ENCODE results near the gene GLDC.

Gene GLDC

DNA sequence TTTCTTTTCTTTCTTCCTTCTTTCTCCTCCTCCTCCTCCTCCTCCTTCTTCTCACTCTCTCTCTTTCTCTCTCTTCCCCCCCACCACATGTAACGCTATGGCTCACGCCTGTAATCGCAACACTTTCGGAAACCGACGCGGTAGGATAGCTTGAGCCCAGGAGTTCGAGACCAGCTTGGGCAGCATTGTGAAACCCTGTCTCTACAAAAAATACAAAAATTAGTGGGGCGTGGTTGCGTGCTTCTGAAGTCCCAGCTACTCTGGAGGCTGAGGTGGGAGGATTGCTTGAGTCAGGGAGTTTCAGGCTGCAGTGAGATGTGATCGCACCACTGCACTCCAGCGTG is 736 bp upstream of the GLDC start:
- peak; percentile 82 for DNase-seq (ENCODE audit: low read depth)

DNA sequence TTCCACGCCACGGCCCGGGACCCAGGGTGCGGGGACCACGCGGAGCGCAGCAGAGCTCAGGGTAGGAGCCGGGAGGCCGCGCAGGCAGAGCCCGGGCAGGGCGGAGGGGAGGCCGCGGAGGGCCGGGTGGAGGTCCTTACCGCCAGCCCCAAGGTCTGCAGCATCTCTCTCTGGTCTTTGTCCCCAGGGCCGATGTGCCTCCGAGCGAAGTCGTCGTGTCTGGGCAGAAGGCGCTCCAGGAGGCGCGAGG is 499 bp downstream of the GLDC start:
- peak overlapping the region; percentile 99 for H3K4me3 ChIP-seq (ENCODE audit: low read depth, low read length)
- peak; percentile 34 for DNase-seq (ENCODE audit: low read depth)

More for the DNA sequence above, 736 bp upstream of the GLDC start:
- TF ChIP-seq, protein P1, sequence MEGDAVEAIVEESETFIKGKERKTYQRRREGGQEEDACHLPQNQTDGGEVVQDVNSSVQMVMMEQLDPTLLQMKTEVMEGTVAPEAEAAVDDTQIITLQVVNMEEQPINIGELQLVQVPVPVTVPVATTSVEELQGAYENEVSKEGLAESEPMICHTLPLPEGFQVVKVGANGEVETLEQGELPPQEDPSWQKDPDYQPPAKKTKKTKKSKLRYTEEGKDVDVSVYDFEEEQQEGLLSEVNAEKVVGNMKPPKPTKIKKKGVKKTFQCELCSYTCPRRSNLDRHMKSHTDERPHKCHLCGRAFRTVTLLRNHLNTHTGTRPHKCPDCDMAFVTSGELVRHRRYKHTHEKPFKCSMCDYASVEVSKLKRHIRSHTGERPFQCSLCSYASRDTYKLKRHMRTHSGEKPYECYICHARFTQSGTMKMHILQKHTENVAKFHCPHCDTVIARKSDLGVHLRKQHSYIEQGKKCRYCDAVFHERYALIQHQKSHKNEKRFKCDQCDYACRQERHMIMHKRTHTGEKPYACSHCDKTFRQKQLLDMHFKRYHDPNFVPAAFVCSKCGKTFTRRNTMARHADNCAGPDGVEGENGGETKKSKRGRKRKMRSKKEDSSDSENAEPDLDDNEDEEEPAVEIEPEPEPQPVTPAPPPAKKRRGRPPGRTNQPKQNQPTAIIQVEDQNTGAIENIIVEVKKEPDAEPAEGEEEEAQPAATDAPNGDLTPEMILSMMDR (IDR thresholded peaks at IDR 0.05; ENCODE audit: insufficient read depth, low read depth, low read length, missing control alignments), result no peak
- H3K4me3 ChIP-seq (ENCODE audit: low read depth, low read length), result peak overlapping the region; percentile 99

DNA sequence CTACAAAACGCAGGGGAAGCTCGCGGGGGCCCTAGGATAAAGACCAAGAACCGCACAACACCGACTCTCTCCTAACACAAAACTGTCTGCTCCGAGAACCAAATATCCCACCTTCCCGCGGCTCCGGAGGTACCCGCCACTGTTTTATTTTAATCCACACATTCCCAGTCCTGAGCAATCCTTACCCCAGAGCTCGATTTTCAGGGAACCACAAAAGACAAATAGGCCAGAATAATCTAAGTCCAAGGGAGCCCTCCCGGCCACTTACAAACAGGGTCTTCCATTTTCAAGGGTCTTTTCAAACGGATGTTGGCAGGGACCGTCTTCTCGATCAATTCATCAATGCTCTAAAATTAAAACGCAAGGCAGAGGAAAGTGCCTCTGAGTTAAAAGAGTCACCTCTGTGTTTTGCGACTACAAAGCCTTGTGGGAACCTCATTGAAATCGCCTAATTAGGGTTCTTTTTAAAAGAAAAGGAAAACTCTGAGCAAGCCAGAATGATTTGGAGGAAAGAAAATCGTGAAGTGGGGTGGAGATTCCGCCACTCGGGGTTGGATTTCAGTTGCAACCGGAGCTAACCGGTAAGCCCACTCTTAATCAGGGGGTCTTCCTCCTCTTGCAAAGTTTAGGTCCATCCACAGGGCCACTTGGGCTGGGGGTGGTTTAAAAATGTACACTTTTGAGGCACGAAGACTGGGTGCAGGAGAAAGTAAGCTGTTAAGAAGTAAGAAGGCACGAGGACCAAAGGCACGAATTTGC is 1.0 kb downstream of the GLDC start:
- H3K4me3 ChIP-seq (ENCODE audit: low read depth, low read length), result peak overlapping the region; percentile 99
- TF ChIP-seq, protein P1 (IDR thresholded peaks at IDR 0.05; ENCODE audit: insufficient read depth, low read depth, low read length, missing control alignments), result no peak
- DNase-seq (ENCODE audit: low read depth), result no peak

DNA sequence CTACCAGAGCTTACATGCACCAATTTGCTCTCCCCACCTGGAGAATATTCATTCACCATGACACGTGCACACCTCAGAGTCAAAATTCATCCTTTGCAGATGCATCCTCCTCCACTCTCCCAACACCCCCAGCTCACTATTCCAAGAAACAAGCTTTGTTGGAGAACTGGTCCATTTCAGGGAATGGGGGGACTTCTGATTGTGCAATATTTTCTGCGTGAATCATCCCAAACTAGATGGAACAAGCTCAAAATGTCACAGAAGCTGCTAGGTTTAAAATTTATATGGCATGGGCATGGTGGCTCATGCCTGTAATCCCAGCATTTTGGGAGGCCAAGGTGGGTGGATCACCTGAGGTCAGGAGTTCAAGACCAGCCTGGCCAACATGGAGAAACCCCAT is 3.6 kb downstream of the GLDC start:
- TF ChIP-seq, protein P1 (IDR thresholded peaks at IDR 0.05; ENCODE audit: insufficient read depth, low read depth, low read length, missing control alignments), result no peak
- H3K4me3 ChIP-seq (ENCODE audit: low read depth, low read length), result no peak overlapping the region
- DNase-seq (ENCODE audit: low read depth), result no peak

DNA sequence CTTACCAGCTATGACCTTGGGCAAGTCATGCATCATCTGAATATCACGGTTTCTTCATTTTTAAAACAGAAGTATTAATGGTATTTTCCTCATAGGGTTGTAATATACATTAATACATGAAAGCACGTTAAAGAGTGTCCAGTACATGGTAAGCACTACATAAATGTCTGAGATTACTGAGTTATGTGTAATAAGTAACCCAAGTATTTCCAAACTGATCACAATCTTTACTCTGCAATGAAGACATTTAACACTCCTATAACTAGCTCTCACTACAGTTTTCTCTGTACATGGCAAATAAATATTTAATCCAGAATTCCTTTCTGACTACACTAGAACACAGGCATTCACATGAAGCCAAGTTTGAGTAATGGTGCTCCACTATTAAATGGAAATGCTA is 4.0 kb downstream of the GLDC start:
- DNase-seq (ENCODE audit: low read depth), result no peak
- H3K4me3 ChIP-seq (ENCODE audit: low read depth, low read length), result no peak overlapping the region
- TF ChIP-seq, protein P1 (IDR thresholded peaks at IDR 0.05; ENCODE audit: insufficient read depth, low read depth, low read length, missing control alignments), result no peak

DNA sequence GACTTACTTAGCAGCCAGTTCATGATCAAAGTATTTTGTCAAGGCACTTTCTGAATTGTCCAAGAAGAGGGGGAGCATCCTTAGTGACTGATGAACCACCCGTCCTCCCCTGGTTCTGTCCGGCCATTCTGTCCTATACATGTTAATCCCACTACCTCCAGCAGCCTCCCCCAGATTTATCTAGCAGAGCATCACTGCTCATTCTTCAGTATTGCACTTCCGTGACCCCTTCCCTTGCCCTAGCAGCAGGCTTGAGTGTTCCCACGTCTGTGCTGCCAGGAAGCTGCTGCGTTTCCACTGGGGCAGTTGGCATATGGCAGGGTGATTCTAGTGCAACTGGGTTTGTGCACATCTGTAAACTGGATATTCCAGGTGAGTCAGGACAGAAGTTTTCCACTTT is 4.5 kb downstream of the GLDC start:
- no peak overlapping the region for H3K4me3 ChIP-seq (ENCODE audit: low read depth, low read length)
- TF ChIP-seq, protein P1 (IDR thresholded peaks at IDR 0.05; ENCODE audit: insufficient read depth, low read depth, low read length, missing control alignments), result no peak
- DNase-seq (ENCODE audit: low read depth), result no peak

DNA sequence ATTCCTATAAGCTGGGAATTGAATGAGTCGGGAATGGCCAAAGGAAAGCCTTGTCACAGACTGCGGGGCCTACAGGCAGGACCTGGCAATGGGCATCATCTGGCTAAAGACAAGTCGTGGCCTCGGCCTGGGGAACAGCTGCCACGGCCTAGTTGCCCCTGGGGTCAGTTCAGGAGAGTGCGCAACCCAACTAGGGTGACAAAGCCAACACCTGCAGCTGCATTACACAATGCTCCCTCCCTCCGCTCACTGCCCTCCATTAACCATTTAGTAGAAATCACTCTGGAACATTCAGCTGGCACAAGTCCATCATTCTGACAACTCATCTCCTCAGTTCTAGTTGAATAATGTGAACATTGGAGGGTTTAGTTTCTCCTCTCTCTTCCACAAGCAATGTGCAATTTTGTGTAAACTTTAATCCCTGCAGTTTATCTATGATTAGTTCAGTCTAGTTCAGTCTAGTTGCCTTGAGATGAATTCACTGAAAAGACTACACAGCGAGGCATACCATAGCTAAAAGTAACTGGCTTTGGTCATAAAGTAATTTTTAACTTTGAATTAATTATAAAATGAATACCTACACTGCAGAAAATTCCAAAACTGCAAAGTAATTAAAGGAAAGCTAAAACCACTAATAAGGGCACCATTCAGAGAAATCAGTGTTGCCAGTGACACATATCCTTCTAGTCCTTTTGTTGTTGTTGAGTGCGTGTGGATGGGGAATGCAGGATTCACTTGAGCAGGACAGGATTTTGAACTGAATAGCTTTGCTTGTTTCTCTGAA is 5.1 kb downstream of the GLDC start:
- TF ChIP-seq, protein P1 (IDR thresholded peaks at IDR 0.05; ENCODE audit: insufficient read depth, low read depth, low read length, missing control alignments), result no peak
- H3K4me3 ChIP-seq (ENCODE audit: low read depth, low read length), result no peak overlapping the region
- no peak for DNase-seq (ENCODE audit: low read depth)
